Mesenchymal stem cell (in vitro differentiated cells and primary cell): Measurements from ENCODE around the gene PUM1.

ENCODE experiments used
- DNase-seq: peaks from one replicate; pipeline ENCODE4 v3.0.0-alpha.2; 2013
- H2AFZ ChIP-seq: one replicate; pipeline ENCODE4 v1.6.1; 2013; ENCODE audit warnings: low read depth, mild to moderate bottlenecking, control low read depth, inconsistent platforms, low read length, moderate library complexity
- H2AK5ac ChIP-seq: 2 replicates; pipeline ENCODE4 v1.6.1; 2013; ENCODE audit warnings: low read length, moderate library complexity, mild to moderate bottlenecking, inconsistent platforms; ENCODE audit not compliant: severe bottlenecking
- H2BK120ac ChIP-seq: one replicate; pipeline ENCODE4 v1.6.1; 2013; ENCODE audit warnings: low read depth, mild to moderate bottlenecking, inconsistent platforms, low read length, moderate library complexity
- H2BK12ac ChIP-seq, 2 experiments: one replicate each; pipeline ENCODE4 v1.6.1; 2013; ENCODE audit warnings: inconsistent platforms in 2 of 2, low read length in 2 of 2, mild to moderate bottlenecking in 2 of 2, moderate library complexity in 2 of 2, control low read depth in 1 of 2
- H2BK15ac ChIP-seq: one replicate; pipeline ENCODE4 v1.6.1; 2013; ENCODE audit warnings: mild to moderate bottlenecking, low read depth, inconsistent platforms; ENCODE audit not compliant: poor library complexity, severe bottlenecking
- H2BK5ac ChIP-seq: 2 replicates; pipeline ENCODE4 v1.6.1; 2013; ENCODE audit warnings: low read depth, mild to moderate bottlenecking, low read length, control low read depth, inconsistent platforms; ENCODE audit not compliant: poor library complexity, severe bottlenecking
- H3K14ac ChIP-seq, 2 experiments: one replicate each; pipeline ENCODE4 v1.6.1; 2013; ENCODE audit warnings: inconsistent platforms in 2 of 2, low read length in 2 of 2, control low read depth in 1 of 2, mild to moderate bottlenecking in 1 of 2, moderate library complexity in 1 of 2
- H3K18ac ChIP-seq, 2 experiments: one replicate each; pipeline ENCODE4 v1.6.1; 2013; ENCODE audit warnings: inconsistent platforms in 2 of 2, low read length in 2 of 2, control low read depth in 1 of 2, low read depth in 1 of 2, mild to moderate bottlenecking in 1 of 2
- H3K23ac ChIP-seq, 2 experiments: one replicate each; pipeline ENCODE4 v1.6.1; 2013; ENCODE audit warnings: inconsistent platforms in 2 of 2, low read length in 2 of 2, mild to moderate bottlenecking in 2 of 2, moderate library complexity in 2 of 2, control low read depth in 1 of 2
- H3K27ac ChIP-seq: 2 replicates; pipeline ENCODE4 v1.5.1; 2013; ENCODE audit warnings: mild to moderate bottlenecking, moderate library complexity, low read length, control low read depth, inconsistent platforms; ENCODE audit not compliant: poor library complexity, severe bottlenecking
- H3K27me3 ChIP-seq, 2 experiments: 2 replicates each; pipeline versions ENCODE4 v1.6.1 to v1.7.0; 2013; ENCODE audit warnings: low read length in 2 of 2, mild to moderate bottlenecking in 2 of 2, moderate library complexity in 2 of 2, control low read depth in 1 of 2, inconsistent platforms in 1 of 2; ENCODE audit not compliant: control insufficient read depth in 1 of 2, insufficient read depth in 1 of 2
- H3K36me3 ChIP-seq, 2 experiments: 2 replicates each; pipeline versions ENCODE4 v1.6.1 to v1.7.0; 2013; ENCODE audit warnings: low read length in 2 of 2, control low read depth in 1 of 2, inconsistent platforms in 1 of 2, low read depth in 1 of 2, mild to moderate bottlenecking in 1 of 2; ENCODE audit not compliant: insufficient read depth in 2 of 2, control insufficient read depth in 1 of 2
- H3K4ac ChIP-seq, 2 experiments: one replicate each; pipeline ENCODE4 v1.6.1; 2013; ENCODE audit warnings: inconsistent platforms in 2 of 2, low read length in 2 of 2, mild to moderate bottlenecking in 2 of 2, moderate library complexity in 2 of 2, control low read depth in 1 of 2, low read depth in 1 of 2
- H3K4me1 ChIP-seq: 2 replicates; pipeline ENCODE4 v1.6.1; 2013; ENCODE audit warnings: low read depth, low read length, control low read depth; ENCODE audit not compliant: control insufficient read depth, insufficient read depth
- H3K4me2 ChIP-seq: 2 replicates; pipeline ENCODE4 v1.6.1; 2013; ENCODE audit warnings: low read length, mild to moderate bottlenecking, inconsistent platforms; ENCODE audit not compliant: poor library complexity, severe bottlenecking
- H3K4me3 ChIP-seq, 2 experiments: 2 replicates each; pipeline versions ENCODE4 v1.5.1 to v1.7.0; 2013; ENCODE audit warnings: low read length in 2 of 2, mild to moderate bottlenecking in 2 of 2, control low read depth in 1 of 2, low read depth in 1 of 2; ENCODE audit not compliant: insufficient read depth in 1 of 2
- H3K79me1 ChIP-seq: replicated peaks from 2 replicates; pipeline ENCODE4 v1.6.1; 2013; ENCODE audit warnings: mild to moderate bottlenecking, control low read depth, low read length, inconsistent platforms; ENCODE audit not compliant: poor library complexity, severe bottlenecking
- H3K9ac ChIP-seq: 2 replicates; pipeline ENCODE4 v1.7.0; 2013; ENCODE audit warnings: mild to moderate bottlenecking, low read length, moderate library complexity
- H3K9me3 ChIP-seq: 2 replicates; pipeline ENCODE4 v1.7.0; 2013; ENCODE audit warnings: mild to moderate bottlenecking, low read length; ENCODE audit not compliant: control insufficient read depth
- H4K8ac ChIP-seq: one replicate; pipeline ENCODE4 v1.6.1; 2013; ENCODE audit warnings: inconsistent platforms, mild to moderate bottlenecking, low read length, moderate library complexity
- H4K91ac ChIP-seq: one replicate; pipeline ENCODE4 v1.6.1; 2013; ENCODE audit warnings: mild to moderate bottlenecking, low read length, inconsistent platforms
- WGBS: methylation state at CpG from one replicate; pipeline ENCODE4 v1.1.7; 2013; ENCODE audit warnings: mixed read lengths; 5-methylcytosine and 5-hydroxymethylcytosine counted together

Gene PUM1

GRCh38 chr1:31110846-31111245 lies 45.3 kb upstream of the PUM1 start:
- H3K36me3 ChIP-seq: no peaks in the 10 kb centered on the region
- peak overlapping the region in 1 of 2 experiments; percentile 22 for H3K18ac ChIP-seq
- H3K27ac ChIP-seq: no peak overlapping the region
- WGBS: 92% methylated on average over 7 of the region's 7 CpGs
- no peak overlapping the region for H4K8ac ChIP-seq
- H4K91ac ChIP-seq: no peak overlapping the region
- no peak overlapping the region for H2BK15ac ChIP-seq
- no peaks in the 10 kb centered on the region for H3K27me3 ChIP-seq
- H3K9me3 ChIP-seq: no peaks in the 10 kb centered on the region
- no peak overlapping the region for H3K4me2 ChIP-seq
- no peak for DNase-seq
- no peak overlapping the region for H3K9ac ChIP-seq
- H3K79me1 ChIP-seq: no peaks in the 10 kb centered on the region
- H2BK120ac ChIP-seq: no peak overlapping the region
- no peak overlapping the region for H2AFZ ChIP-seq
- no peak overlapping the region for H2BK5ac ChIP-seq
- H3K4me1 ChIP-seq: peaks cover 1% of the 10 kb centered on the region
- H2AK5ac ChIP-seq: no peak overlapping the region
- no peak overlapping the region for H3K23ac ChIP-seq
- no peak overlapping the region for H3K4me3 ChIP-seq
- no peak overlapping the region for H3K14ac ChIP-seq
- no peak overlapping the region for H3K4ac ChIP-seq
- H2BK12ac ChIP-seq: no peak overlapping the region

DNA sequence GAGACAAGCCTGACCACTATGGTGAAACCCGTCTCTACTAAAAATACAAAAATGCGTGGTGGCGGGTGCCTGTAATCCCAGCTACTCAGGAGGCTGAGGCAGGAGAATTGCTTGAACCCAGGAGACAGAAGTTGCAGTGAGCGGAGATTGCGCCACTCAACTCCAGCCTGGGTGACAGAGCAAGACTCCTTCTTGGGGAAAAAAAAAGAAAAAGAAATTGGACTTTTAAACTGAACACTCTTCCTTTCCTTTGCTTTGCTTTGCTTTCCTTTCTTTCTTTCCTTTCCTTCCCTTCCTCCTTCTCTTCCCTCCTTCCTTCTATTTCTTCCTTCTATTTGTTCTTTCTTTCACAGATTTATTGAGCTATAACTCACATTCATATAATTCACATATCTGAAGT lies 43.3 kb upstream of the PUM1 start:
- no peak overlapping the region for H3K18ac ChIP-seq
- H3K14ac ChIP-seq: no peak overlapping the region
- H3K36me3 ChIP-seq: no peaks in the 10 kb centered on the region
- H3K4ac ChIP-seq: no peak overlapping the region
- no peak overlapping the region for H2AK5ac ChIP-seq
- no peaks in the 10 kb centered on the region for H3K27me3 ChIP-seq
- H2BK12ac ChIP-seq: no peak overlapping the region
- H4K91ac ChIP-seq: no peak overlapping the region
- H3K79me1 ChIP-seq: no peaks in the 10 kb centered on the region
- no peak for DNase-seq
- no peaks in the 10 kb centered on the region for H3K9me3 ChIP-seq
- no peak overlapping the region for H2BK15ac ChIP-seq
- H2BK120ac ChIP-seq: no peak overlapping the region
- no peak overlapping the region for H3K27ac ChIP-seq
- no peak overlapping the region for H2BK5ac ChIP-seq
- H3K23ac ChIP-seq: no peak overlapping the region
- H3K9ac ChIP-seq: no peak overlapping the region
- peaks cover 1% of the 10 kb centered on the region for H3K4me1 ChIP-seq
- no peak overlapping the region for H4K8ac ChIP-seq
- H3K4me2 ChIP-seq: no peak overlapping the region
- H3K4me3 ChIP-seq: no peak overlapping the region
- WGBS: 96% methylated on average over 5 of the region's 5 CpGs
- H2AFZ ChIP-seq: no peak overlapping the region

- peaks cover 9% of the 10 kb centered on the region for H3K4me1 ChIP-seq
- no peak overlapping the region for H3K4ac ChIP-seq
- no peak overlapping the region for H3K14ac ChIP-seq
- H3K79me1 ChIP-seq: no peaks in the 10 kb centered on the region
- no peaks in the 10 kb centered on the region for H3K9me3 ChIP-seq
- no peak overlapping the region for H2BK5ac ChIP-seq
- H3K9ac ChIP-seq: no peak overlapping the region
- H3K4me2 ChIP-seq: no peak overlapping the region
- H2AFZ ChIP-seq: no peak overlapping the region
- no peaks in the 10 kb centered on the region for H3K27me3 ChIP-seq
- no peak overlapping the region for H2BK15ac ChIP-seq
- H4K8ac ChIP-seq: peak overlapping the region; percentile 7
- peak; percentile 15 for DNase-seq
- H3K4me3 ChIP-seq: no peak overlapping the region
- H2BK12ac ChIP-seq: no peak overlapping the region
- H3K18ac ChIP-seq: no peak overlapping the region
- H3K27ac ChIP-seq: no peak overlapping the region
- no peak overlapping the region for H3K23ac ChIP-seq
- no peak overlapping the region for H2AK5ac ChIP-seq
- 85% methylated on average over 8 of the region's 8 CpGs for WGBS
- no peak overlapping the region for H2BK120ac ChIP-seq
- H3K36me3 ChIP-seq: no peaks in the 10 kb centered on the region
- H4K91ac ChIP-seq: no peak overlapping the region
These were observed 40.1 kb upstream of the PUM1 start for GRCh38 chr1:31105646-31106045.

DNA sequence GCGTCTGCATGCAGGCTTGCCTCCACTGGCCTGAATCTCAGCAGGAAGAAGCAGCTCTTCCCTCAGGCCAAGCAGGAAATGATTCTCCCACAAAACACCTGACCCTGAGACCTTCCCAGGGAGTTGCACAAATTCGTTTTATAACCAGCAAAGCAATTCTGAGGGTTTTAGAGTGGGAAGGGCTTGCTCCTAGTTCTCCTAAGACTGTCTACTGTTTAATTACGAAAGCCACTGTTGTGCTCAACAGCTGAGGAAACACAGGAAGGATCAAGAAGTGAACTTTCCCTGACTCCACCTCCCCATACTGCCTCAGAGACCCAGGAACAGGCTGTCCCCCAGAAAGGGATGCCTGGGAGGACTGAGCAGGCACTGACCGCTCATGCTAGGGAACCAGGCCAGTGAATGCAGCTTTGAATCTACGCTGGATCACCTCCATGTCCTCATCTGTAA lies 37.0 kb upstream of the PUM1 start:
- Histone ChIP-seq H3K79me1 (no peaks in the 10 kb centered on the region), H3K9me3 (no peaks in the 10 kb centered on the region), H2AK5ac (no peak overlapping the region), H3K4ac (peak overlapping the region in 1 of 2 experiments; percentile 10), H3K4me1 (peaks cover 20% of the 10 kb centered on the region), H4K91ac (peak overlapping the region; percentile 74), H2BK12ac (peak overlapping the region; percentile 35 to 46), H3K4me3 (no peak overlapping the region), H4K8ac (peak overlapping the region; percentile 71), H3K23ac (no peak overlapping the region), H3K27me3 (no peaks in the 10 kb centered on the region), H2BK15ac (no peak overlapping the region), H2BK120ac (no peak overlapping the region), H2AFZ (peak overlapping the region; percentile 73), H3K18ac (peak overlapping the region; percentile 17 to 70), H2BK5ac (no peak overlapping the region), H3K4me2 (no peak overlapping the region), H3K9ac (no peak overlapping the region), H3K36me3 (no peaks in the 10 kb centered on the region), H3K27ac (peak overlapping the region; percentile 53), H3K14ac (peak overlapping the region in 1 of 2 experiments; percentile 19)
- WGBS: 61% methylated on average over 3 of the region's 5 CpGs
- peak; percentile 97 for DNase-seq
